GM04503 (cell line): ENCODE results near the gene CYP4F8.
A peak's percentile ranks its signal among the peaks of the same experiment; 100 is the strongest.
"Not testable (repeated sequence)": the region's sequence is repeated elsewhere in the genome, so short reads cannot be mapped to it uniquely, and the experiment has no call there.

Experiments used
- DNase-seq: peaks from one replicate; pipeline ENCODE4 v3.0.0-alpha.2; 2012; ENCODE audit warnings: low read depth

CYP4F8 gene

GRCh38 chr19:15644066-15644741 lies 29.2 kb downstream of the CYP4F8 start:
- no peak for DNase-seq

- DNase-seq = no peak
Measured at GRCh38 chr19:15644816-15645215, 29.8 kb downstream of the CYP4F8 start.

- DNase-seq = no peak
Measured at GRCh38 chr19:15649526-15649925, 34.5 kb downstream of the CYP4F8 start.

GRCh38 chr19:15650123-15650522 lies 35.1 kb downstream of the CYP4F8 start:
- not testable (repeated sequence) for DNase-seq

GRCh38 chr19:15651791-15652190 lies 36.8 kb downstream of the CYP4F8 start:
- no peak for DNase-seq

GRCh38 chr19:15652559-15653278 lies 37.7 kb downstream of the CYP4F8 start:
- DNase-seq = no peak

- no peak for DNase-seq
Measured at GRCh38 chr19:15656467-15656866, 41.4 kb downstream of the CYP4F8 start.

GRCh38 chr19:15663247-15663646 lies 48.2 kb downstream of the CYP4F8 start:
- DNase-seq = no peak

- no peak for DNase-seq
Measured at GRCh38 chr19:15666186-15666585, 51.2 kb downstream of the CYP4F8 start.

GRCh38 chr19:15666883-15667282 lies 51.9 kb downstream of the CYP4F8 start:
- no peak for DNase-seq

GRCh38 chr19:15669440-15669839 lies 54.4 kb downstream of the CYP4F8 start:
- no peak for DNase-seq

- no peak for DNase-seq
Measured at GRCh38 chr19:15669891-15670290, 54.9 kb downstream of the CYP4F8 start.

- no peak for DNase-seq
Measured at GRCh38 chr19:15671237-15671821, 56.3 kb downstream of the CYP4F8 start.

GRCh38 chr19:15671891-15672579 lies 57.0 kb downstream of the CYP4F8 start:
- DNase-seq = peak; percentile 5

- no peak for DNase-seq
Measured at GRCh38 chr19:15672580-15673175, 57.7 kb downstream of the CYP4F8 start, which contains the start of gene CYP4F12. TSS of gene CYP4F12 (plus strand) at chr19:15673087. CDS start at chr19:15673530, 443 bp downstream.

- no peak for DNase-seq
Measured at GRCh38 chr19:15673176-15673654, 58.2 kb downstream of the CYP4F8 start.

GRCh38 chr19:15675560-15675959 lies 60.5 kb downstream of the CYP4F8 start:
- DNase-seq = no peak

- DNase-seq = no peak
Measured at GRCh38 chr19:15679089-15679488, 64.1 kb downstream of the CYP4F8 start.

- not testable (repeated sequence) for DNase-seq
Measured at GRCh38 chr19:15679865-15680264, 64.8 kb downstream of the CYP4F8 start.
